HTR-8/SVneo (cell line): Measurements from ENCODE around the gene PRKAR2A.

Source experiments
- DNase-seq: peaks from one replicate; pipeline ENCODE4 v3.0.0; 2011; ENCODE audit warnings: low spot score, mixed read lengths; ENCODE audit not compliant: insufficient read length
- FAIRE-seq: peaks from 2 replicates; lab custom pipeline; 2011; peaks lifted over from hg19 to GRCh38; lab: Jason Lieb, UNC

Gene PRKAR2A

DNA sequence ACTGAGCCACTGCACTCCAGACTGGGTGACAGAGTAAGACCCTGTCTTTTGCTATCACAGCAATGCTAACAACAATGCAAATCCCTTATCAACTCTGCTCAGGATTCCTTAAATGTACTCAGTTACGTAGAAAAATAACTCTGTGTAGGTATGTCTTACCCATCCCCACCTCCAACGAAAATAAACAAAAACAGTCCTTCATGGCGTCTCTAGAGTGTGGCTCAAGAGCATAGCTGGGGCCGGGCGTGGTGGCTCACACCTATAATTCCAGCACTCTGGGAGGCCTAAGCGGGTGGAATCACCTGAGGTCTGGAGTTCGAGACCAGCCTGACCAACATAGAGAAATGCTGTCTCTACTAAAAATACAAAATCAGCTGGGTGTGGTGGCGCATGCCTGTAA lies 148.8 kb downstream of the PRKAR2A start:
- DNase-seq (no peak), FAIRE-seq (no peak)

DNA sequence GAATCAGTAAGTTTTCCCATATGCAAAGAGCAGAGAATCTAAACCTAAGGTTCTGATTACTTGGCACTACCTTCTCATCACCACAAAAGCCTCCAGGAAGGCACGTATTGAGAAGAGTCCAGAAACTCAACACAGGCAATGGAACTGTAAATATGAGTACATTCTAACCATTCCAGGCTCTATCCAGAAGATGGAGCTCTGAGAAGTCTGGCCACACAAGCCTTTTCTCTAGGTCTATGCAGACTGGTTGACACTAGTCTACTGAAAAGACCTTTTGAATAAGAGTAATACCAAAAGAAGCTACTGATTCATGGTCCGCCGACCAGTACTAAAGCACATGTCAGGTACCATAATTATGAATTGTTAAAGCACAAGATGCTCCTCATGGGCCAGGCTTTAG lies 149.7 kb downstream of the PRKAR2A start:
- no peak for DNase-seq
- FAIRE-seq = no peak

- FAIRE-seq (no peak), DNase-seq (no peak)
Observed at GRCh38 chr3:48696601-48697000, 151.1 kb downstream of the PRKAR2A start.
